HG02943 (cell line): ENCODE results near the gene C1QL2.

Experiments used
- ATAC-seq: cut with Tn5 transposase; IDR thresholded peaks from one replicate; pipeline ENCODE4 v1.9.1; 2021; ENCODE audit warnings: mild to moderate bottlenecking, low read depth, moderate library complexity; ENCODE audit not compliant: unreplicated experiment

C1QL2 gene

DNA sequence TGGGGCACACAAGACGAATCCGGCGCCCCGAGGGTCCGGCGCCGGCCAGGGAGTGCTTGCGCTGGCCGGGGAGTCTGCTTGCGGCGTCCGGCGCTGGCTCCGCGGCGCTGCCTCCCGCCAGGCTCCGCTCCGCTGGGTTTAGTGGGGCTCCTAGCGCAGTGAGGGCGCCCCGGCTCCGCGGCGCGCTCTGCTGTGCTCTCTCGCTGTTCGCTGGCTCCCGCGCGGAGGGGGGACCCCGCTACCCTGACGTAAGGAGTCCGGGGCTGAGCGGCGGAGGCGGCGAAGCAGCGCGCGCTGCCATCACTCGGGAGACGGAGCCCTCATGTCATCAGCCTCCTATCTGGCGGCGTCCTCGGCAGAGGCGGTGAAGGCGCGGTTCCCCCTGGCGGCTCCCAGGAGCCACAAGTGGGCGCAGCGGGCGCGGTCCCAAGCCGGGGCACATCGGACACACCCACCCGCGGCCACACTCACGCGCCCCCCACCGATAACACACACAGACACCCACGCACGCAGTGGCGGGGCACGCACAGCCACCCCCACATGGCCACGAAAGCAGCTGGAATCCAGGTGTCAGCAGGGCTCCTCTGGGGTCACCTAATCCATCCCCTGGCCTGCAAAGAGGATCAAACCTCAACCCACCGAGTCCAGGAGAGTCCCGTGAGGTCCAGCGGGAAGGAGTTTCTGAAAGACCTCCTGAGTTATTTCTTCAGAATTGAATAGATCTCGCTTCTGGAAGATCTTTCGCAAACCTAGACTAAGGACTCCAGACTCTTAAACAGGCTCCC, at the start of gene C1QL2:
Gene C1QL2, minus strand, starts transcription at position 189 of the 785 bp plus-strand sequence. CDS start 482 bp downstream, outside the sequence.
- ATAC-seq = no peak

DNA sequence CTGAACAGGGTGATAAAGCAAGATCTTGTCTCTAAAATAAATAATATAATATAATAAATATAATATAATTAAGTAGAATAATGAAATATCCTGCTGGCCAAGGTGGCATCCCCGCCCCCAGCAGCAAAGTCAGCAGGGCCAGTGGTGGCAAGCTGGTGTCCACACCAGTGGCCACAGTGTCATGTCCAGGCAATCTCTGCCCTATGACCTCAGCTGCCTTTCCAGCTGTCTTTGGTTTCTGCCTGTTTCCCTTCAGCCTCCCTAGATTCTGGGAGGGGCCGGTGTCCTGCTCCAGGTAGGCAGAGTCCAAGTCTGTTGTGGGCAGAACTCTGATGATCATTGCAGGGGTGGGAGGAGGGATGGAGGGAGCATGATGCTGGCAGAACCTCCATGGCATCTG, 48.9 kb upstream of the C1QL2 start:
- no peak for ATAC-seq

- no peak for ATAC-seq
These were observed 47.6 kb upstream of the C1QL2 start for GRCh38 chr2:119206201-119206600.

GRCh38 chr2:119205001-119205706, 46.6 kb upstream of the C1QL2 start:
- no peak for ATAC-seq

DNA sequence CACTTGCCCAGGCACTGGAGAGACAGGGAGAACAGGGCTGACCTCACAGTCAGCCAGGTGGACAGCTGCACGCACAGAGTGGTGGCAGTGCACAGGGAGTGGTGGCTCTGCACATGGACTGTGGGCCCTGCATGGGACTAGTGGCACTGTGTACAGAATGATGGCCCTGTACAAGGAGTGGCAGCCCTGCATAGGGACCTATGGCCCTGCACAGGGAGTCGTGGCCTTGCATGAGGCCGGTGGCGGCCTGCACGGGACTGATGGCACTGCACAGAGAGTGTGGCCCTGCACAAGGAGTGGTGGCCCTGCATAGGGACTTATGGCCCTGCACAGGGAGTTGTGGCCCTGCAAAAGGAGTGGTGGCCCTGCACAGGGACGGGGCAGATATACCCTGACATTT, 46.0 kb upstream of the C1QL2 start:
- ATAC-seq = no peak

DNA sequence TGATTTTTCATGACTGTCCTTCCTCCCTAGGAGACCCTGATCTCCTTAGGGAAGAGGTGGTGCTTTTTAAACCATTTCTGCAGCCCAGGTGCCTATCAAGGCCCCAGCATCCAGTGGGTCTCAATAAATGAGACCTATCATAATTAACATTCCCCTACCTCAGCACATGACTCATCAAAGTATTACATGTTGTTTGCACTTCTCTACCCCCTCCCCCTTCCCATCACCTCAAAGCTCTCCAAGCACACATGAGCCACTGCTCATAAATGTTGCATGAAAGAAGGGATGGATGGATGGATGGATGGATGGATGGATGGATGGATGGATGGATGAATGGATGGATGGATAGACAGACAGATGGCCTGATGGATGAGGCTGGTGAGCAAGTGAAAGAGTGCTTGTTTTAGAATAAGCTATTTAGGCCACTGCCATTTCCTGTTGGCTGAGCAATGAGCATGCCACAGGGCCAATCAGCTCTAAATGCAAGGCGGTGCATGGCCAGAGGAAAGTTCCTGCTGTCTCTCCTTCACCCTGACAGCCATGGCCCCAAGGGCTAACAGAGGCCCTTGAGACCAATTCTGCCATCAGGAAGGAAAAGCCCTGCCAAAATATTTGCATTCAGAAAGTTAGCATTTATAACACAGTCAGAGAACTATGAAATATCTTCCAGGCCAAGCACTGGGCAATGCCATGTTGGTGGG, 44.2 kb upstream of the C1QL2 start:
- no peak for ATAC-seq

GRCh38 chr2:119201815-119202214, 43.3 kb upstream of the C1QL2 start:
- no peak for ATAC-seq

DNA sequence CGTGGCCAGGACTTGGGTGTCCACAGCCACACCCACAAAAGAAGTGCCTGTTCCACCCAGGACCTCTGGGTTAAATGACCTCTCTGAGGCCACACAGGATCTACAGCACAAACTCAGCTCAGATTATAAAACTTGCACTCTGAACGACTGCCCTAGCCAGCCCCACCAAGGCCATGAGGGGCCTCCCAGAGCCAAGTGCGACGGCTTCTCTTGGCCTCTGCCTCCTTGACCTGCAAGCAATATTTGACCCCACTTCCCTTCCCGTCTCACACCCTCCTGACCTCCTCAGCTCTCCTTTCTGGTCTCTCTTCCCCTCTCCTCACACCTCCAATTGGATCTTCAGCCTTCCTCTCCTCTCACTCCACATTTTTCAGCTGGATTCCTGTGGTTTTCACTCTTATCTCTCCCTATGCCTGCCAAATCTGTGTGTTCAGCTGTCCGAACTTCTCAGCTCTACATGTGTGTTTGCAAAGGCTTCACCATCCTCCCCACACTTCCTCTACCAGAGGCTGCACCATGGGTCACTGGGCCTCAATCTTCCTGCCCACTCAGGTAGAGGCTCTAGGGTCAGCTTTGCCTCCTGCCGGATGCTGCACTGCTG, 39.8 kb upstream of the C1QL2 start:
- no peak for ATAC-seq

DNA sequence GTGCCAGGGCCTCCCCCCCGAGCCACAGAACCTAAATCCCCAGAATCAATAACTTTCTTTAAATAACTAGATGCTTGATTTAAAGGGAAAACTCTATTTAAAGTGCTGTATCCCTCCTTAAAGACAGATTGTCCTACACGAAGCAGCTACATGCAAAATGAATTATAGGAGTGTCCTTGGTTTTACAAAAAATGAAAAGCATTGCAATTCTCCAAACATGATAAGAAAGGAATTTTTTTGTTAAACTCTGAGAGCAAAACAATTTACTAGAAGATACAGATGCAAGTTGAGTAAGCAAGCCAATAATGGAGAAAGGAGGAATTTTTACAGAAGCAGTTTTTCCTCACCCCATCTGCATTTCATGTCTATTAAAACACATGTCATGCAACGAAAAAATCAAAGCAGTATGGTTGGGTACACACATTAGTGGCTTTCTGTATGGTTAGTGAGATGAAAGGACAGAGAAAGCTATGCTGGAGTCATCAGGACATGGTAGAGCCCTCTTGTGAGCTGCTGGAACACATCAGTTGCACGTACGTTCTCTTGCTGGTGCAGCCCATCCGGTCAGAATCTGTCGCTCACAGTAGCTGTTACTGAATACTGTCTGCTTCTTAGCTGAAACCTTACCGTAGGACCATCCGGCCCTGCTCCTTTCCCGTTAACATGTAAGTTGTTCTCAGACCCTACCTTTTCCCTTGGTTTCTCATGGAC, 39.1 kb upstream of the C1QL2 start:
- ATAC-seq = no peak

DNA sequence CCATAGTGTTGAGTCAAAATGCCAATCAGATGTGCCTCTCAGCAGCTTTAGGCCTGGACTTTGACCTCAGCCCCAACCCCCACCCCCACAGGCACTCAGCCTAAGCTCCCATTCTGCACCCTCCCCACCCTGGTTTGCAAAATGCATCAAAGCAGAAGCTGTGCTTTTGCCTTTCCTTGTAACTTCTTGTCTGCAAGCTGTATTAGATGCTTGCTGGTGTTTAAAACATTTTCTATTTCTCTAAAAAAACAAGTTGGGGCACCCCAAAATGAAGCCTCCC, 38.5 kb upstream of the C1QL2 start:
- ATAC-seq = no peak

DNA sequence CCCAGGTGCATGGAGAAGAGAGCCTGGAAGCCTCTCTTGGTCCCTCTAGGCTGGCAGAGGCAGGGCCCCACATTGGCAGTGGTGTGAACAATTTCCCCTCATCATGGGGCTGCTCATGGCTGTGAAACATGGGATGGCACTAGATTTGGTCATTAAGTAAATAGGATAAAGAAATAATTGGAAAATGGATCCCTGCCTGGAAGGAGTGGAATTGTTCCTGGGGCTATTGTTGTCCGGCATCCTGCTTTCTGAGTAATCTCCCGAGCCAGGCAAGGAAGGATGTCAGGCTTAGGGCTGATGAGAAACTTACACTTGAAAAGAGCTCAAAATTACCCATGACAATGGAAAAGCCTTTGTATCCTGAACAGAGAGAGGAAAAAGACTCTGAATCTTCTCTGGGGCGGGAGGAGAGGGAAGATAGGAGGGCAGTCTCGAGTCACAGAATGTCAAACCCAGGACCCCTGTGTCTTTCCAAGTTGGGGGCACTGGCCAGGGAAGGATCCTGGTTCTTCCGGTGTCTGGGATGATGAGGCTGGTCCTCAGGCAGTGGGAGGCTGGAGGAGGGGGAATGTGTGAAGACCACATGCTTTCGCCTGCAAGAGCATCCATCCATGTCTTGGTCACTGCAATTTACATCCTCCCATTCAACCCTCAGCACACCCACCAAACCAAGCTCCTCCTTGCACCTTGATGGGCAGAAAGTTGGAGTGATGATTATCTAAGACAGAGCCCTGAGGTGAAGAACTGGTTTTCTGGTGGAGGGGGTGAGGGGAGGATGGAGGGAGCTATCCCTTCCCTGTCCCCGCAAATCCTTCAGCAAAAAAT, 38.0 kb upstream of the C1QL2 start:
- ATAC-seq = no peak

DNA sequence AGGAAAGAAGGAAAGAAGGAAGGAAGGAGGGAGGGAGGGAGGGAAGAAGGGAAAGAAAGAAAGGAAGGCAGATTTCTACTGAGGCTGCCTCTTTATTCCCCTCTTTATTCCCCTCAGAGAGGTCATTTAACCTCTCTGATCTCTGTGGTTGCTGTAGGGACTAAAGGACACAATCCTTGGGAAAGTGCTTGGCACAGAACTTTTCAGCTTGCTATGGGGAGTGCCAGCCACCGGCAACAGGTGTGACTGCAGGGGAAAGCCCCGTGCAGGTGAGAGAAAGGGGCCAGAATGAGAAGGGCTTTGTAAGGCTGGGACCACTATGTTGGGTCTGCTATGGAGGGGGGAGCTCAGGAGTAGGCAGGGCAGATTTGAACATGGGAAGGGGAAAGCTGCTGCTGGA, 37.3 kb upstream of the C1QL2 start:
- ATAC-seq = no peak

DNA sequence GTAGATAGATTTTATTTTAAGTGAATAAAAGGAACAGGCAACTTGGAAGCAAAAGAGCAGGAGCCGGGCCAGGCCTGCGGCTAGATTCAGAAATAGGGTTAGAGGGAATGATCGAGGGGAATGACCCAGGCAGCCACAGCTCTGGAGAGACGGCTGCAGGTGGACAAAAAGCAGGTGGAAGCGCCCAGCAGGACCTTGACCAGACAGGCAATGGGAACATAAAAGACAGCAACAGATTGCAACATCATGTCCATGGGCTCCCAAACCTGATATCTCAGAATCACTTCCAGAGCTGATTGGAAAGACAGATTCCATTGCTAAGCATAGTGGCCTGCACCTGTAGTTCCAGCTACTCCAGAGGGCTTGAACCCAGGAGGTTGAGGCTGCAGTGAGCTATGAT, 36.5 kb upstream of the C1QL2 start:
- ATAC-seq = no peak

DNA sequence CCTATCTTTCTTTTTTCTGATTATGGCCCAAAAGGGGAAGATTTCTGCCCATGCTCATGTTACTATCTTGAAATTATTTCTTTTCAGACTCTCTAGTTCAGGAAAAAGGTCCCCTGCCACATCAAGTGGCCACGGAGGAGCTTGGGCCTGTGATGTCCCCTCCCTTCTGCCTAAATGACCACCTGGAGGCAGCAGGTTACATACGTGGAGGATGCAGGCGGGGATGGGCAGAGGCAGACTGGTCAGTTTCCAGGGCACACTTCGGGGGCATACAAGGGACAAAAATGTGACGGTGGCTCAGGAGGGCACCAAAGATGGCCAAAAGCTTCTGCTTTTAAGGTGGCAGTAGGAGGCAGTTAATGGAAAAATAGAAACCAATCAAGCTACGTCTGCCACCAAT, 34.3 kb upstream of the C1QL2 start:
- no peak for ATAC-seq

DNA sequence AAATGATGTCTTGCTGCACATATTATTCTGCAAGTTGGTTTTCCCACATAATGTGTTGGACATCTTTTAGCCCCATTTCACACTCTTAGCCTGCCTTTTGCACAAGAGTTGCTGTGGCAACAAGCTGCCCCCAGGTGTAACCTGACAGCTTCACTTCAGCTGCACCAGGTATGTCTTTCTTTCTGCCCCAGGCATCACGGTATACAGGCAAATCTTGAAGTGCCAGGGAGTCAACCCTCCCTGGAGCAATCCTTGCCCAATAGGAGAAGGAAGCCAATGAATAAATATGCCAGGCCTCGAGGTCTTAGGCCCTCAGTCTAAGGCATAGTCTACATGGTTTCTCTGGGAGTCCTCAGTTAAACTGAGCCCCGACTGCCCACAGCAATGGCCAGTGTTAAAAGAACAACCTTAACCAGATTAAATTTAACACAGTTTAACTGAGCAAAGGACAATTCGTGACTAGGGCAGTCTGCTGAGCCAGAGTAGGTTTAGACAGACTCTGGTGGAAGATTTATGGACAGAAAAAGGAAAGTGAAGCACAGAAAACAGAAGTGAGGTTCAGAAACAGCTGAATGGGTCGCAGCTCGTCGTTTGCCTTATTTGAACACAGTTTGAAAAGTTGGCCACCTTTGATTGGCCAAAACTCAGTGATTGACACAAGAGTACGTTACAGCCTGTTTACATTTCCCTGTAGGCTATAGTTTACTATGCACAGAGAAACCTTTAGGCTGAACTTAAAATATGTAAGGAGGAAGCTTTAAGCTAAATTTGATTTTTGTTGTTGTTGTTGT, 32.0 kb upstream of the C1QL2 start:
- no peak for ATAC-seq

- no peak for ATAC-seq
These were observed 26.0 kb upstream of the C1QL2 start for GRCh38 chr2:119184512-119184911.

- ATAC-seq = no peak
These were observed 23.4 kb upstream of the C1QL2 start for GRCh38 chr2:119181791-119182445.

DNA sequence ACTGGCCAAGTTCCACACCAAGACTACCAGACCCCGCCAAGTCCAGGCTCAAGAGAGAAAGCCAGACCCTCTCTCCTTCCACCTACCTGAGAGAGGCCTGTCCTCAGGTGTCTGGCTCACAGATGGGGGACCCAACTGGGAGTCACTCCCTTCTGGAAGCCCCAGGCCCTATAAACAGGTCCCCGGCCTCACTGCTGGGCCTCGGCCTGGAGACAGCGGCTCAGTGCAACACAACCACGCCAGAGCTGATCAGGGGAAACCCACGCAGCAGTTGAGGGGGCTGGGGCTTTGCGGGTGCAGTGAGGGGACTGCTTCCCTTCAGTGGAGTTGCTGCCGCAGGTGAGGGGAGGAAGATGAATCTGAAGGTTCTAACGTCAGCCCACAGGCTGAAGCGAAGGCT, 22.8 kb upstream of the C1QL2 start:
- no peak for ATAC-seq

- ATAC-seq = no peak
These were observed 22.3 kb upstream of the C1QL2 start for GRCh38 chr2:119180892-119181291.
